Left kidney (tissue), 2 donors: ENCODE measurements around the gene CACNA2D2. TPM values are rescaled to one million over a fixed set of nuclear protein-coding genes. Genes with fewer than 3 reads are reported as not detected.

Experiments
- DNase-seq: peaks from one replicate; pipeline ENCODE4 v3.0.0-alpha.2; 2013
- polyA plus RNA-seq: library from polyadenylated mRNA; unstranded; fragments of 120-200 nt; gene quantifications from one replicate; pipeline ENCODE4 v1.2.1, GENCODE V29; 2013; ENCODE audit not compliant: insufficient read length

Gene CACNA2D2
- polyA plus RNA-seq, 1 donor, result 14.6 TPM

- DNase-seq, result no peak
These were observed 1.2 kb downstream of the CACNA2D2 start for GRCh38 chr3:50502225-50502583.

- DNase-seq, result no peak
These were observed 7.6 kb downstream of the CACNA2D2 start for GRCh38 chr3:50495609-50496423.

- no peak for DNase-seq
These were observed 9.3 kb downstream of the CACNA2D2 start for GRCh38 chr3:50494126-50494525.

- DNase-seq, result no peak
These were observed 9.8 kb downstream of the CACNA2D2 start for GRCh38 chr3:50493623-50494022.

GRCh38 chr3:50493086-50493485, 10.3 kb downstream of the CACNA2D2 start:
- no peak for DNase-seq

GRCh38 chr3:50491023-50491422, 12.4 kb downstream of the CACNA2D2 start:
- no peak for DNase-seq

GRCh38 chr3:50490424-50490823, 13.0 kb downstream of the CACNA2D2 start:
- DNase-seq, result no peak

GRCh38 chr3:50487181-50487580, 16.3 kb downstream of the CACNA2D2 start:
- DNase-seq, result no peak

GRCh38 chr3:50486219-50486888, 17.1 kb downstream of the CACNA2D2 start:
- no peak for DNase-seq

GRCh38 chr3:50484722-50485121, 18.7 kb downstream of the CACNA2D2 start:
- no peak for DNase-seq

- DNase-seq, result no peak
These were observed 20.1 kb downstream of the CACNA2D2 start for GRCh38 chr3:50483374-50483773.

- DNase-seq, result no peak
These were observed 21.4 kb downstream of the CACNA2D2 start for GRCh38 chr3:50481992-50482391.

GRCh38 chr3:50480471-50480870, 23.0 kb downstream of the CACNA2D2 start:
- DNase-seq, result no peak

- no peak for DNase-seq
These were observed 23.9 kb downstream of the CACNA2D2 start for GRCh38 chr3:50479523-50479922.

- DNase-seq, result no peak
These were observed 24.7 kb downstream of the CACNA2D2 start for GRCh38 chr3:50478671-50479260.

- DNase-seq, result no peak
These were observed 25.4 kb downstream of the CACNA2D2 start for GRCh38 chr3:50478051-50478450.

- no peak for DNase-seq
These were observed 28.1 kb downstream of the CACNA2D2 start for GRCh38 chr3:50475348-50475747.

GRCh38 chr3:50474717-50475116, 28.7 kb downstream of the CACNA2D2 start:
- no peak for DNase-seq

- DNase-seq, result no peak
These were observed 29.7 kb downstream of the CACNA2D2 start for GRCh38 chr3:50473768-50474167.

- no peak for DNase-seq
These were observed 30.5 kb downstream of the CACNA2D2 start for GRCh38 chr3:50472958-50473357.

GRCh38 chr3:50470658-50471057, 32.8 kb downstream of the CACNA2D2 start:
- DNase-seq, result no peak

GRCh38 chr3:50467919-50468318, 35.5 kb downstream of the CACNA2D2 start:
- no peak for DNase-seq

GRCh38 chr3:50466177-50466576, 37.3 kb downstream of the CACNA2D2 start:
- DNase-seq, result no peak
